Memory B cell (primary cell): ENCODE results near the gene KRT1.

Experiments used
- ATAC-seq: fragments of 150-1000 bp; cut with Tn5 transposase; 2 replicates; pipeline ENCODE4 v1.10.0; 2021; ENCODE audit warnings: low read depth, mild to moderate bottlenecking, moderate library complexity
- DNase-seq, 2 donors: peaks; one replicate each; pipeline ENCODE4 v3.0.0; 2022; ENCODE audit warnings: low spot score in 2 of 2
- H3K27ac Mint-ChIP-seq: one replicate; pipeline ENCODE4 v1.8.0; 2022; ENCODE audit warnings: mild to moderate bottlenecking, moderate library complexity, mixed read lengths
- H3K27me3 Mint-ChIP-seq: one replicate; pipeline ENCODE4 v1.8.0; 2022; ENCODE audit warnings: mixed read lengths
- H3K36me3 Mint-ChIP-seq: one replicate; pipeline ENCODE4 v1.8.0; 2022; ENCODE audit warnings: mild to moderate bottlenecking, mixed read lengths
- H3K4me1 Mint-ChIP-seq: one replicate; pipeline ENCODE4 v1.8.0; 2022; ENCODE audit warnings: mixed read lengths
- H3K4me3 Mint-ChIP-seq: one replicate; pipeline ENCODE4 v1.8.0; 2022; ENCODE audit warnings: mild to moderate bottlenecking, moderate library complexity, mixed read lengths
- H3K9me3 Mint-ChIP-seq: one replicate; pipeline ENCODE4 v1.8.0; 2022; ENCODE audit warnings: mixed read lengths

The KRT1 gene

DNA sequence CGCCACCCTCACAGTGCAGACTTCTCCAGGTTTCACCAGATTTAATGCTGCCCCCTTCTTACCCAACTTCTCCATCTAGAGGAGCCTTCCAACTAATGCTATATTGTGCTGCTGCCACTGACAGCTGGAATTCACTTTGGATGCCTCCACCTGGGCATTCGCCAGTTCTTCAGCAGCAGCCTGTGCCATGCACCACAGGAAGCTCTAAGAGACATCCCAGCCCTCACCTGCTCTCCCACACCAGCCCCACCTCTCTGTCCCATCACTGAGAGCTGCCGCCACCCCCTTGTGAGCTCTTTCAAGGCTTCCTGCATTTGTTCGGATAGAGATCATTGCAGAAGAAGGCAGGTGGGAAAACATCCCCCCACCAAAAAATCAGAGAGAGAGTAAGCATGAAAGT is 23.6 kb downstream of the KRT1 start:
- peaks cover 9% of the 10 kb centered on the region for H3K27me3 Mint-ChIP-seq
- H3K9me3 Mint-ChIP-seq, result no peaks in the 10 kb centered on the region
- no peaks in the 10 kb centered on the region for H3K4me1 Mint-ChIP-seq
- no peak overlapping the region for H3K4me3 Mint-ChIP-seq
- no peak for DNase-seq
- no peaks in the 10 kb centered on the region for H3K36me3 Mint-ChIP-seq
- ATAC-seq, result no peak
- H3K27ac Mint-ChIP-seq, result no peak overlapping the region

DNA sequence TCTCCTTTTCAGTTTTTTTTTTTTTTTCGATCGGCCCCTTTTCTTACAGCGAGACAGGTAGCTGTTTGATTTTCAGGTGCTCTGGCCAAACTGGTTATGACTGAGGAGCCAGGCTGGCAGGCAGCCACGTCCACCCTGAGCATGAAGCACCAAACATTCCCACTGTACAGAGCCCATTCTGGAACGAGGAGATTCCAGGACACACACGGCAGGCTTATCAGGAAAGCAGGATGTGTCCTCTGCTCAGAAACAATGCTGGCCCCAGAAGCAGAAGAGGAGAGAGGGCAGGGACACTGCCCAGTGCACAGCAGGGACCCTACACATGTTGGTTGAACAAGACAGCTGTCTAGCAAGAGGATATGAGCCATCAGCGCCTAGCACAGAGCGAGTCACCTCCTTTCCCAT is 24.5 kb downstream of the KRT1 start:
- no peaks in the 10 kb centered on the region for H3K4me1 Mint-ChIP-seq
- ATAC-seq (no peak), DNase-seq (no peak)
- no peaks in the 10 kb centered on the region for H3K36me3 Mint-ChIP-seq
- H3K9me3 Mint-ChIP-seq, result no peaks in the 10 kb centered on the region
- H3K27ac Mint-ChIP-seq, result no peak overlapping the region
- H3K27me3 Mint-ChIP-seq, result peaks cover 9% of the 10 kb centered on the region
- H3K4me3 Mint-ChIP-seq, result no peak overlapping the region

DNA sequence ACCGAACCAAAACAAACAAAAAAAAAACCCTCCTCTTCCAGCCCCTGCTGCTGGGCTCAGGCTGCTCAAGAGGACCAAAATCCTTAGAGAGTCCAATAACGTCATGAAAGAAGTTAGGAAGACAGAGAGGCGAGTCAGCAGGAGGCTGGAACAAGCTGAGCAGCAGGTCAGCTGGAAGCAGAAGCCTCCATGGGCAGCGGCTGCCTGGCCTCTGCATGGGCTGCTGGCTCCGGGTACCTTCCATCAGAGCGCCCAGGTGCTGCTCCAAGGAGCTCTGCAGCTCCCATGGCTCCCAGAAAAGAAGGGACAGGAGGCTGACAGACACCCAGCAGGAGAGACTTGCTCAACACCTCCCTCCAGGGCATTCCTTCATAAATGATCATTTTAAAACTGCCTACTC is 25.0 kb downstream of the KRT1 start:
- Mint-ChIP-seq H3K4me1 (no peaks in the 10 kb centered on the region), H3K27ac (no peak overlapping the region), H3K4me3 (no peak overlapping the region), H3K36me3 (no peaks in the 10 kb centered on the region), H3K27me3 (peaks cover 9% of the 10 kb centered on the region), H3K9me3 (no peaks in the 10 kb centered on the region)
- DNase-seq (no peak), ATAC-seq (no peak)

DNA sequence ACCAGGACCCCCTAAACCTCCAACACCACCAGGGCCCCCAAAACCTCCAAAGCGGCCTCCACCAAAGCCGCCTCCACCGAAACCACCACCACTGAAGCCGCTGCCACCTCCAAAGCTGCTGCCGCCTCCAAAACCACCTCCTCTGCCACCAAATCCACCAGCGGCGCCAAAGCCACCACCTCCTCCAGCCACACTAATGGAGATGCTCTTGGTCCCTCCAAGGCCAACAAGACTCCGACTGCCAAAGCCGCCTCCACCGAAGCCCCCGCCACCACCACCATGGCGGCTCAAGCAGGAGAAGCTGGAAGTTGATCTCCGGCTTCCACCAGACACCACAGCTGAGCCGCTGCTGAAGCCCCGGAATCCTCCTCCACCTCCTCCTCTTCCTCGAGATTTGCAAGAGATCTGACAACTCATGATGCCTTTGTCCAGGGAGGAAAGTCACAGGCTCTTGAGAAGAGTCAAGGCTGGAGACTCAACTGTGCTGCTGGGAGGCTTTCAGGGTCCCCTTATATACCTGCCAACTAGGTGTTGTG is 28.4 kb downstream of the KRT1 start, which contains the start of gene KRT2:
Gene KRT2, minus strand, starts transcription at position 486 of the 536 bp plus-strand sequence. Its CDS starts 69 bp downstream, at position 417.
- H3K9me3 Mint-ChIP-seq, result no peaks in the 10 kb centered on the region
- H3K27me3 Mint-ChIP-seq, result peaks cover 7% of the 10 kb centered on the region

DNA sequence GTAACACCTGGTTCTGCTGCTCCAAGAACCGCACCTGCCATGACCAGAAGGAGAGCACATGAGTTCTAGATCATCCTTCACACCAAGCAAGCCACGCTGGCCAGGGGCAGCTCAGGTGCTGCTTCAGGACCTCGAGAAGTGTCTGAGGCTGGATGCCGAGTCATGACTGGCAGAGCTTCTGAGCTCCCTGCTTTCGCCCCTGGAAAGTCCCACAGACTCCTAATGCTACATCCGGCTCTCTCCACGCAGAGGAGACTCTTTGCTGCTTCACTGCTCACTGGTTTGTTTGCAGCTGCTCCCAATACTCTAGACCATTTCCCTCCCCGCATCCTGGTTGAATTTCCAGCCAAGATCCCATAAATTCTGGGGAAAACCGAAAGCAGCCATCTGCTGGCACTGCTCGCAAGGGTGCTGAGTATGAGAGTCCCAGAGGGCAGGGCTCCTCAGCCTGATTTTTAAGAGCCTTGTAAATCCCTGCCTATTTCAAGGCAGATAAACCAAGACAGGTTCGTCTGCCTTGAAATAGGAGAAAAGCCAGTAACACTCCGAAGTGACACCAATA is 29.6 kb downstream of the KRT1 start:
- Mint-ChIP-seq H3K27me3 (peaks cover 6% of the 10 kb centered on the region), H3K4me1 (no peaks in the 10 kb centered on the region), H3K27ac (no peak overlapping the region), H3K9me3 (no peaks in the 10 kb centered on the region), H3K36me3 (no peaks in the 10 kb centered on the region), H3K4me3 (no peak overlapping the region)
- DNase-seq, result no peak
- ATAC-seq, result no peak

More for the DNA sequence above, 28.4 kb downstream of the KRT1 start, which contains the start of gene KRT2:
- no peak for DNase-seq
- H3K4me3 Mint-ChIP-seq, result no peak within 1 kb of the TSS
- no peak within 1 kb of the TSS for H3K27ac Mint-ChIP-seq
- no peak for ATAC-seq
- no peaks in the 10 kb centered on the region for H3K36me3 Mint-ChIP-seq
- no peaks in the 10 kb centered on the region for H3K4me1 Mint-ChIP-seq

DNA sequence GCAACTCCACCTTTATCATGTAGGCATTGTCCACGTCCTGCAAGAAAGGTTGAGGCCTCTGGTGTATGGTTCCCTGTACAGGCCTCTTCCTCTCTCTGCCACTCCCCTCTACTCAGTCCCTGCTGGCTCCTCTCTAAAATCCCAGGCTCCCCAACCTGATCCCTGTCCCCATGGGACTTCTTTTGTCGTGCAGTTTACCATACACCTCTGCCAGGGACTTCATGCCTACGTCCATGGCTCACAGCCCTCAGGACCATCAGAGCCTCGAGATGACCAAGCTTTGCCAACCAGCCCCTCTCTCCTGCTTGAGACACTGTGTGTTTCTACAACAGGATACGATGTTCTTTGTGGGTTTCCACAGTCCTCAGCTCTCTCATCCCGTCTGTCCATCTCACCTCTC is 31.1 kb downstream of the KRT1 start:
- H3K27ac Mint-ChIP-seq, result no peak overlapping the region
- no peaks in the 10 kb centered on the region for H3K9me3 Mint-ChIP-seq
- no peak overlapping the region for H3K4me3 Mint-ChIP-seq
- ATAC-seq (no peak), DNase-seq (no peak)
- H3K4me1 Mint-ChIP-seq, result no peaks in the 10 kb centered on the region
- H3K27me3 Mint-ChIP-seq, result peaks cover 7% of the 10 kb centered on the region
- no peaks in the 10 kb centered on the region for H3K36me3 Mint-ChIP-seq

DNA sequence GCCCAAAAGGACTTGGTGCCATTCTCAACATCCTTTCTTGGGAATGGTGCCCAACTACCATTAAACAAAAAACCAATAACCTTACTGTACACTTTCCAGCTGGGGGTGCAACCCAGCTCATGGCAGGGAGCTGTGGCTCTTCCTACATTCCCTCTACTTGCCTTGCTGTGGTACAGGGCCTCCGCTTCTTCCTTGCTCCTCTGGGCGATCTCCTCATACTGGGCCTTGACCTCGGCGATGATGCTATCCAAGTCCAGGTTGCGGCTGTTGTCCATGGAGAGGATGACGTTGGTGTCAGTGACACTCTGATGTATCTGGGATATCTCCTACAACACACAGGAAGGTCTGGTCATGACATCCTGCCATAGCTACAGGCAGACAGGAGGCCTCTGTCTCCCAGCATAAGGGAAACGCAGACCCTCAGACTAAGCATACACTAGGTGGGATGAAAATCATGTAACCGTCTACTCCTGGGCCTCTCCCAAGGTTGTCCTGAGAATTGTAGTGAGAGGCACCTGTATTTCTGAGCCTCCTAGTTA is 32.1 kb downstream of the KRT1 start:
- Mint-ChIP-seq H3K4me1 (no peaks in the 10 kb centered on the region), H3K27ac (no peak overlapping the region), H3K4me3 (no peak overlapping the region), H3K9me3 (no peaks in the 10 kb centered on the region), H3K36me3 (no peaks in the 10 kb centered on the region), H3K27me3 (peaks cover 7% of the 10 kb centered on the region)
- ATAC-seq, result no peak
- DNase-seq, result peak in 1 of 2 donors; percentile 1

DNA sequence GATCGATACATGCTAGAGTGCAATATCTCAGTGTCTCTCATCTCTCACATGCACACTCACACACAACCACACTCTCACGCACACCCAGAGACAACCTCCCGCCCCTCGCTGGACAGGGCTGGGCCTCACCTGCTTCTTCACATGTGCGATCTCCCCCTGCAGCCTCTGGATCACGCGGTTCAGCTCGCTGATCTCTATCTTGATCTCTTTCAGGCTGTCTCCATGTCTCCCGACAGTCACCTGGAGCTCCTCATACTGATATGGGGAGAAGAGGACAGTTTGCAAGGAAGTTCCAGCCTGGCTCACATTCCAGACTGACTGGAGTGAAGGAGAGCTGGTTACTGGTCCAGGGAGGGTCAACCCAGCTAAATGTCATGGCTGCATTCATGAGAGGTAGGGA is 32.6 kb downstream of the KRT1 start:
- no peak for ATAC-seq
- no peak for DNase-seq
- no peak overlapping the region for H3K4me3 Mint-ChIP-seq
- H3K4me1 Mint-ChIP-seq, result no peaks in the 10 kb centered on the region
- peaks cover 7% of the 10 kb centered on the region for H3K27me3 Mint-ChIP-seq
- no peaks in the 10 kb centered on the region for H3K9me3 Mint-ChIP-seq
- H3K36me3 Mint-ChIP-seq, result no peaks in the 10 kb centered on the region
- H3K27ac Mint-ChIP-seq, result no peak overlapping the region

DNA sequence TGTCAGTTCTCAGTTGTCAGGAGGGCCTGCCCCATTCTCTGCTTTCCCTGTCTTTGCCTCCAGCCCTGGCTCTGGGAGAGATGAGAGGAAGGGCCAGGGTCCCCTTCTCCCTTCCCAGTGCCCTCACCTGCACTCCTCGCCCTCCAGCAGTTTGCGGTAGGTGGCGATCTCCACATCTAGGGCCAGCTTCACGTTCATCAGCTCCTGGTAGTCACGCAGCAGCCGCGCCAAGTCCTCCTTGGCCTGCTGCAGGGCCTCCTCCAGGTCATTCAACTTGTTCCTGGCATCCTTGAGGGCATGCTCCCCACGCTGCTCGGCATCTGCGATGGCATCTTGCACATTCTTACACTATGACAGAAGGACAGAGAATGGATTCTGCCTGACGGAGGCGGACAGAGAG is 33.6 kb downstream of the KRT1 start:
- ATAC-seq, result no peak
- Mint-ChIP-seq H3K27ac (no peak overlapping the region), H3K4me1 (no peaks in the 10 kb centered on the region), H3K27me3 (peaks cover 7% of the 10 kb centered on the region), H3K4me3 (no peak overlapping the region), H3K9me3 (no peaks in the 10 kb centered on the region), H3K36me3 (no peaks in the 10 kb centered on the region)
- no peak for DNase-seq

DNA sequence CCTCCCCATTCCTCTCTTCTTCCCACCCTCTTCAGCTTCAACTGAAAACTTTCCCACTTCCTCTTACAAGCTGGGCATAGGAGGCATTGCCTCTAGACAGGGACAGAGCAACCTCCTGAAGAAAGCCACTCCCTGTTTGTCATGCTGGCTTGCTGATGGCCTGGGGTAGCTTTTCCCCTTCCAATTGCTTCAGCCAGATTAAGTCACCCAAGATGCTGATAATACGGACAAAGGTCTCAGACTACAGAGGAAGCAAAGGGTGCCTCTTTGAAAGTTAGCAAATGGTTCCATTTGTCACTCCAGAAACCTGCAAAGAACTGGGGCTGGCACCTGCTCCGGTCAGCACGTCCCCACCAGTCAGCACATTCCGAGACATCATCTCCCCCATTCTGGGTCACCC is 34.2 kb downstream of the KRT1 start:
- Mint-ChIP-seq H3K4me1 (no peaks in the 10 kb centered on the region), H3K27ac (no peak overlapping the region)

DNA sequence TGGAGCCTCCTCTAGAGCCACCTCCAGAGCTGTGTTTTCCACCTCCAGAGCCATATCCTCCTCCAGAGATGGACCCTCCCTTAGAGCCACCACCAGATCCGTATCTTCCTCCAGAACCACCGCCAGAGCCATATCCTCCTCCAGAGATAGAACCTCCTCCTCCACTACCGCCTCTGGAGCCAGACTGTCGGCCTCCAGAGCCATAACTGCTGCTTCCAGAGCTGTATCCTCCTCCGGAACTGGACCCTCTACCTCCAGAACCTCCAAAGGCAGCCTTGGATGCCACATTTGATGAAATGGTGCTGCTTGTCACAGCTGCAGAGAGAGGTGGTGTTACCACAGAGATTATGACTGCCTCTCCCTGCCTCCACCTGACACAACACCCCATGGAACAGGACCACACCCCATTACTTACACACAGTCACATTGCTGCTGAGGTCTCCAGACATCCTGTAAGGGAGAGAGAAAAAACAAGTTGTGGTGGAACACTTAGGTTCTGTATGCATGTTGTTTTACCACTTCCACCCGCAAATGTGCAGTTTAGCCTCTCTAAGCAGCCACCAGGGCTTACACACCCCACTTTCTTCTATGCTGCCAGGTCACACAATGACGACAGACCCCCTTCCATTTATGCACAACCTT is 35.0 kb downstream of the KRT1 start:
- H3K4me1 Mint-ChIP-seq, result no peaks in the 10 kb centered on the region
- peaks cover 7% of the 10 kb centered on the region for H3K27me3 Mint-ChIP-seq
- no peak overlapping the region for H3K4me3 Mint-ChIP-seq
- H3K36me3 Mint-ChIP-seq, result no peaks in the 10 kb centered on the region
- DNase-seq, result no peak
- no peaks in the 10 kb centered on the region for H3K9me3 Mint-ChIP-seq
- no peak overlapping the region for H3K27ac Mint-ChIP-seq
- ATAC-seq, result no peak

More for the DNA sequence above, 34.2 kb downstream of the KRT1 start:
- H3K36me3 Mint-ChIP-seq, result no peaks in the 10 kb centered on the region
- ATAC-seq (no peak), DNase-seq (peak in 1 of 2 donors; percentile 2)
- H3K9me3 Mint-ChIP-seq, result no peaks in the 10 kb centered on the region
- no peak overlapping the region for H3K4me3 Mint-ChIP-seq
- H3K27me3 Mint-ChIP-seq, result peaks cover 7% of the 10 kb centered on the region

DNA sequence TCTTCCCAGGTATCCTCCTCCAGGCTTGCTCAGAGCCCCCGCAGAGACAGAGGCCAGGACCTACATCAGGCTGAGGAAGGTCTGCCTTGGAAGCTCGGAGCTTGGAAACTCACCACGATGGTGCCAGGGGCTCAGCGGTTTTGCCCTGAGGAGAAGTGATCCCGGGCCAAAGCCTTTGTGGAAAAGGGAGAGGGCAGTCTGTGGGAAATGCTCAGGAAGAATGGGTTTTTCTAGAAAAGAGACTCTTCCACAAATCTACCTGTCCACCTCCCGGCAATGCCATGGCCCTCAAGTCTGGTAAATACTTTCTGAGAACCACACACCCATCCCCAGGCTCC is 36.2 kb downstream of the KRT1 start:
- no peak for ATAC-seq
- H3K4me1 Mint-ChIP-seq, result no peaks in the 10 kb centered on the region

DNA sequence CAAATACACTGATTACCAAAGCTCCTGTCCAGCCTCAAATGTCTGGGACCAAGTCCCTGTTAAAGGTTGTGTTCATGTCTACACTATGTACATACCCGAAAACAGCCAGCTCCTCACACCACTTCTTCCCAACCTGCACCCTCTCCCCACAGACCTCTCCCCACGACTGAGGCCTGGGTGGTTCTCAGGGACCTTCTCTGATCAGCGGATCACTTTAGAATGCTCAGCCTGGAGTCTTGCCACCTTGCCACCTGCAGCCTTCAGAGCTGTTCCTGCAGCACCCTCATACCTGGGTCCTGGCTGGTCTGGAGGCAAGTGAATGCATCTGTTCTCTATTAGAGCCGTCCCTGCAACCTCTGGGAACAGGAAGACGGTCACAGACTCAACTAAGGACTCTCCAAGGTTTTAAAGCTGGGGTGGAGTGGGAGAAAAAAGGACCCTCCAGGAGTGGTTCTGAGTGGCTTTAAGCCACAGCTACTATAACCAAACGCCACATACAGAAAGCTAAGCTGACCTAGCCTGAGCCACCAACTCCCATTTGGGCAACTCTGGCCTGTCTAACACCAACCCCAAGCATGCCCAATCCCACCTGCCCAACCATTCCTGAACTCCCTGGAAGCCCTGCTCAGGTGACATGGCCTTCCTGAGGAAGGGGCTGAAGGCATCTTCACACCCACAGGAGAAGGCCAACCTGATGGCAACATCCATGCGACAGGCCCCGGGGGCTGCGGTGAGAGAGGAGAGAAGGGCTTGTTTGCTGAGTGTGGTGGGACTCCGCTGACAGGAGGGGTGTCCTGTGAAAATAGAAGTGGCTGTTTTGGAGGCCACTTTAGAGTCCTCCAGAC is 36.8 kb downstream of the KRT1 start:
- Mint-ChIP-seq H3K9me3 (no peaks in the 10 kb centered on the region), H3K4me3 (no peak overlapping the region), H3K27ac (no peak overlapping the region), H3K27me3 (peaks cover 11% of the 10 kb centered on the region), H3K4me1 (no peaks in the 10 kb centered on the region), H3K36me3 (no peaks in the 10 kb centered on the region)
- DNase-seq (peak in 1 of 2 donors; percentile 8), ATAC-seq (no peak)

More for the DNA sequence above, 36.2 kb downstream of the KRT1 start:
- no peak overlapping the region for H3K4me3 Mint-ChIP-seq
- no peaks in the 10 kb centered on the region for H3K9me3 Mint-ChIP-seq
- DNase-seq, result peak in 1 of 2 donors; percentile 2
- H3K27me3 Mint-ChIP-seq, result peaks cover 11% of the 10 kb centered on the region
- H3K27ac Mint-ChIP-seq, result no peak overlapping the region
- no peaks in the 10 kb centered on the region for H3K36me3 Mint-ChIP-seq

DNA sequence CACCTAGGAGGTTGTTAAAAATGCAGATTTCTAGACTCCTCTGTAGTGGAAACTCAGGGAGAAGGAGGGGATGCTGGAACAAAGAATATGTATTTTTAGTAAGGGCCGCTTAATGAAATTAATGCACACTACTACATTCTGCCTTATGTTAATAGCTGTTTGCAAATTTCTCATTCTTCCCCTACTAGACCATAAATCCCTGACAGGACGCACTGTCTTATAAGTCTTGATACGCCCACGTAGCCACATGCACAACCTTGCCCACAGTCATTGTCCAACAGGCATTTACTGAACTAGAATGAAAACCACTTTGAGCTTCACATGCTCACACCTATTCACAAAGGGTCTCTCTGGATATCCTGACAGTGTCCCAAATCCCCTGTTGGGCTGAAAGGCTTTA is 38.7 kb downstream of the KRT1 start:
- Mint-ChIP-seq H3K27ac (no peak overlapping the region), H3K4me3 (no peak overlapping the region), H3K36me3 (no peaks in the 10 kb centered on the region), H3K9me3 (no peaks in the 10 kb centered on the region), H3K27me3 (peaks cover 8% of the 10 kb centered on the region), H3K4me1 (no peaks in the 10 kb centered on the region)
- no peak for ATAC-seq
- DNase-seq, result peak in 1 of 2 donors; percentile 2
